GM10266 (cell line): ENCODE data around the gene SPPL3.

Source experiments
- DNase-seq: peaks from one replicate; pipeline ENCODE4 v3.0.0; 2012; ENCODE audit errors: extremely low spot score
- CTCF ChIP-seq: IDR thresholded peaks from 2 replicates; pipeline ENCODE4 v1.5.1; 2012; ENCODE audit warnings: mild to moderate bottlenecking, low read depth; ENCODE audit not compliant: control insufficient read depth, insufficient read depth; ENCODE audit errors: missing control alignments

SPPL3 gene

DNA sequence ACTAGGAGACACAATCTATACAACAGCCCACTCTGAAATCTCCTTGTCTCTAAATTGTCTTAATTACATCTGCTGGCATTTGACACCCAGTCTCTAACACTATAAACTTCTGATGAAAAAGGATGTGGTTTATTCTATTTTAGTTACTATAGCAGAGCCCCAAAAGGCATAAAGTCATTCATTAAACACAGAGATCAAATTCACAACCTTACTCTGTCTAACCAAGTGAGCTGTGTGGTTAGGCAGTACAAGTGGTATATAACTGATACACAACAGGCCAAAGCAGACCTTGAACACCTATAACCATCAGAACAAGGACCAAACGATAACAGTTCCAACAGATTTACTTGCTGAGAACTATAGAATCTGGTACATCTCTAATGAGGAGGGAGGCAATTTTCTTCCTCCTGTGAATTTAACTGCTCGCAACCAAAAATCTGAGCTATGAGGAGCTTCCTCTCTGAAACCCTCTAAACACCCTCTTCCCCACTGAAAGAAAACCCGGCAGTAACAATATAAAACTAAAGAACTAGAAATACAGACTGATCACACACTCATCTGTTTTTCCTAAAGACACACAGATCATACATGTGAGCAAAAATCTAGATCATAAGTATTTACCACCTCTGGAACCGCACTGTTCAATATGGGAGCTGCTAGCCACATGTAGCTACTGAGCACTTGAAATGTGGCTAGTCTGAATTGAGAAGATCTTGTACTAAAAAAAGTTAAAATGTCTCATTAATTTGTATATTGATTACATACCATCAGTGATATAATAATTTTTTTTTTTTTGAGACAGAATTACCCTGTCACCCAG, 17.7 kb downstream of the SPPL3 start:
- TF ChIP-seq CTCF = no peak
- no peak for DNase-seq

GRCh38 chr12:120885521-120885920, 18.6 kb downstream of the SPPL3 start:
- DNase-seq = no peak
- TF ChIP-seq CTCF = no peak

- TF ChIP-seq CTCF = no peak
Measured at GRCh38 chr12:120884644-120885043, 19.5 kb downstream of the SPPL3 start.

DNA sequence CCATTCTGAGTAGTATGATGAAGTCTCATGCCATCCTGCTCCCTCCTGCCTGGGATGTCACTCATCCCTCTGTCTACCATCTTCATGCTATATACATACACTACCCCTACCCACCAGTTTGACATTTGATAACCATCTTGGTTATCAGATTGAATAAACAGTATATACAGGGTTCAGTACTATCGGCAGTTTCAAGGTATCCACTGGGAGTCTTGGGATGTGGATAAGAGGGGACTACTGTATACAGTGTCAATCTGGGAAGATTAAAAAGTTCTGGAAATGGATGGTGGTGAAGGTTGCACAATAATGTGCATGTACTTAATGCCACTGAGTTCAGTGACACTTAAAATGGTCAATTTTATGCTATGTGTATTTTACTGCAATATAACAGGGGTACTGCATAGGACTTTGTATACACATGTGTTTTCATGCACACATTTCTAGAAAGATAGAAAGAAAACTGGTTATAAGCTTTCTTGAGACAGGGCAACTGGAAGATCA, 22.1 kb downstream of the SPPL3 start:
- no peak for DNase-seq
- no peak for TF ChIP-seq CTCF

More at GRCh38 chr12:120884644-120885043, 19.5 kb downstream of the SPPL3 start:
- no peak for DNase-seq

DNA sequence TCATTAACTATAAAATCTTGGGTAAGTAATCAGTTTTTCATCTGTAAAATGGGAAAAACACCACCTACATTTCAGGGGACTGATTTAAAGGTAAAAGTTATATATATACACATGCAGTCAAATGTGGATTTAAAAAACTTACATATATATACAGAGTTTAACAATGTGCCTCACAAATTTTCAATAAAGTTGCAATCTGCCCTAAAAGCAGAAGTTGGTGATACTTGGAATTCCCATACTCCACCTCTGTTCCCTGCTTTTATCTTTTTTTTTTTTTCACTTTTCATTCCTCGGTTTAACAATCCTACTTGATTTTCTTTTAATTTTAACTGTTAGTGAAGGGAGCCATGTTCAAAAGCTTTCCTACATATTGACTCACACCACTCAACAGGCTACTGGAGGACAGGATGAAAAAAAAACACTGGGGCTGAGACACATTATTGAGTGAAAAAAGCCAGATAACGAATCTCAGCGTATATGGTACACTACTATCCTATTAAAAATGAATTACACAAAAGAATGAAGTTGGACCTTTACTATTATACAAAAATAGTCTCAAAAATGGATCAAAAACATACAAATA, 24.3 kb downstream of the SPPL3 start:
- no peak for TF ChIP-seq CTCF
- no peak for DNase-seq

DNA sequence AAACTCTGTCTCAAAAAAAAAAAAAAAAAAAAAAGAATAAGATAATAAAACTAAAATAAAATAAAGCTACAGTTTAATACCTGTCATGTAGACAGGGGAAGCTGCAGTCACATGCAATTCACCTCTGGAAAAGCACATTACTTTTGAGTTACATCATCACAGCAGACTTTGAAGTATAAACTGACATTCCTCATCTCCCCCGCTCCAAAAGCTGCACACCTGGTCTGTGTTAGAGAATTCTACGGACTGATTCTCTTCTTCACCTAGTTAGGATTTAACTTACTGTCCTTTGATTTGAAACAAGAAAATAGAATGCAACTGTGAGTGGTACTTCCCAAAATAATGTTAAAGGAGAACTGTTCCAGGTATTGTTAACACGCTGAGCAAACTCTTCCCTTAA, 25.1 kb downstream of the SPPL3 start:
- DNase-seq = no peak
- no peak for TF ChIP-seq CTCF

DNA sequence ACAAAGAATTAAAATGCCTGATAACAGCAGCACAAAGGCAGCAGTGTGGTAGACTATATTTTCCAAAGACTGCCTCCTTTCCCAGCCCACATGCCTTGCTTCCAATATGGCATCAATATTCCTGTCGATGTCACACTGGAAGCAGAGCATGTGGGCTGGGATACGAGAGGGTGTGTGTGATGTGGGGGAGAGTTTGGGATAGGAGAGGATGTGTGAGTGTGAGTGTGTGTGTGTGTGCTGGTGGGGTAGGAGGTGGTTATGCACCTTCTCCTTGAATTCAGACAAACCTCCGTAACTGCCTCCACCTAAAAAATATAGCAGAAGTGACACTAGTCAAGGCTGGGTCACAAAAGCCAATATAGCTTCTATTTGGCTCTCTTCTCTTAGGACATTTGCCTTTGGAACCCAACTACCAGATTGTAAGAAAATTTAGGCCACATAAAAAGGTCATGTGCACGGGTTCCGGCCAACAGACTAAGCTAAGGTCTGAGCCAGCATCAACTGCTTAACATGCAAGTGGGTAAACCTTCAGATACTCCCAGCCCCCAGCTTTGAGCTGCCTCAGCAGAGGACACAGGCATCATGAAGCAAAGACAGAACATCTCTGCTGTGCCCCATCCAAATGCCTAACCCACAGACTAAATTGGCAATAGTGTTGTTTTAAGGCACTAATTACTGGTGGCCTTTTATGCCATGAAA, 29.5 kb downstream of the SPPL3 start:
- TF ChIP-seq CTCF = no peak
- DNase-seq = no peak
